Peyer's patch (tissue), 4 donors: ENCODE measurements around the gene TRIM4.

ENCODE experiments used
- CTCF ChIP-seq, 6 experiments: fragments of 450-650 bp in 4 of 6; fragments of 200-600 bp in 2 of 6; sonication (generic) in 1 of 6; IDR thresholded peaks; one replicate each; pipeline ENCODE4 v1.5.1; 2017 to 2019; ENCODE audit warnings: antibody characterized with exemption in 6 of 6, mild to moderate bottlenecking in 3 of 6, moderate library complexity in 1 of 6
- POLR2A ChIP-seq, 2 donors: fragments of 450-650 bp; IDR thresholded peaks; one replicate each; pipeline ENCODE4 v1.5.1; 2017; ENCODE audit warnings: antibody characterized with exemption in 2 of 2, mild to moderate bottlenecking in 2 of 2, moderate library complexity in 2 of 2

GRCh38 chr7:99920149-99920548 lies 819 bp upstream of the TRIM4 start:
- no peak for TF ChIP-seq CTCF (IDR thresholded peaks at IDR 0.05)
- TF ChIP-seq POLR2A (IDR thresholded peaks at IDR 0.05) = no peak
